Measurements from ENCODE around the gene DNAJC27. TPM values are rescaled to one million over a fixed set of nuclear protein-coding genes. Genes with fewer than 3 reads are reported as not detected.

DNAJC27 gene
- total RNA-seq, 6 donors from 2014 or later = 4.4 to 16.8 (median 7.7) TPM

DNA sequence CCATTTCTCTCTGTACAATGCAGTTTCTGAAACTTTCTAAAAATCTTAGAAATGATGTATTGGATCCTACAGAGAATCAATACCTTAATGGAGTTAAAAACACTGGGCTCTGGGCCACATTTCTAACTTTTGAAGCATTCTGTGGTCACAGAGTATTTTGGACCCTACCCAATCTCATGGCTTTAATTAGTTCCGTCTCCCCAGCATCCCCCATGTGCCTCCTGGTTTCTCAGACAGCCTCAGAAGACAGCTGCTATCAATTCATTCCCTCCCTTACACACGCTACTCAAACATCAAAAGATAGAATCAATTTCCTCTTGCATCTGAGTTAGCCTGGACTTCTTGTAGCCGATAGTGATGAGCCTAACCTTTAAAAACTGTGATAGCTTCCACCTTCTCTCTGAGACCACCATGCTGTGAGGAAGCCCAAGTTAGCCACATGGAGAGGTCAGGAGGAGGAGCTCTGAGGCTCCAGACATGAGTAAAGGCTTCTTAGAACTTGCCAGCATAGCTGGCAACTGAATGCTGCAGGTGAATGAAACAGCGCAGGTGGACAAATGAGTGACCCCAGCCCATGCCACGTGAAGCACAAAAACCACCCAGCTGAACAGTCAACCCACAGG lies 62.1 kb downstream of the DNAJC27 start:
- Histone ChIP-seq H3K27me3 (no peaks in the 10 kb centered on the region), H3K27ac (no peak overlapping the region), H3K4me3 (no peak overlapping the region), H3K36me3 (no peaks in the 10 kb centered on the region), H3K9me3 (no peaks in the 10 kb centered on the region), H3K4me1 (no peaks in the 10 kb centered on the region)
- DNase-seq = no peak
- no peak for ATAC-seq (ENCODE audit: low FRiP score in 2 of 2)
- TF ChIP-seq CTCF (IDR thresholded peaks at IDR 0.05) (no peak), POLR2AphosphoS5 (IDR thresholded peaks at IDR 0.05) (no peak), EP300 (IDR thresholded peaks at IDR 0.05) (no peak), POLR2A (IDR thresholded peaks at IDR 0.05) (no peak)
- 91 to 94% methylated on average over 5 of the region's 5 CpGs for WGBS, 2 donors

DNA sequence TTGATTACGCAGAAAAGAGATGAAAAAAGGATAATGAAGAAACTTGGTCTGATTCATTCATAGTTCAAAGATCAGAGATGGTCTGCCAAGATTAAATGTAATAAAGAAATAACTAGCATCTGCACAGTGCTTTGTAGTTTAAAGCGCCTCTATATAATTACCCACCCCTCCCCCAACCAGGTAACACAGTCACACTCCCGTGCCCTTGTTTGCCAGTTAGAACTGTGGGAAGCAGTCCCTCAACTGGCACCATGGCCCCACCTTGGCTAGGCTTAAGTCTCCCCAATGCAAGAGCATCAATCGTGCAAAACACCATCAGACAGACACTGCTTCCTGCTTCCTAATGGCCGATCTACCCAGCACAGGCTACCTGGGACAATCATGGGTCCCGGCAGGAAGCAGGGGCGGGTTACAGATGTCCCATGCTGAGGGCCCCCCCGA lies 63.3 kb downstream of the DNAJC27 start:
- Histone ChIP-seq H3K9me3 (no peaks in the 10 kb centered on the region), H3K4me1 (no peaks in the 10 kb centered on the region), H3K27ac (no peak overlapping the region), H3K4me3 (no peak overlapping the region), H3K36me3 (no peaks in the 10 kb centered on the region), H3K27me3 (no peaks in the 10 kb centered on the region)
- ATAC-seq (ENCODE audit: low FRiP score in 2 of 2) (no peak), DNase-seq (no peak)
- WGBS, 2 donors = 91 to 94% methylated on average over 8 of the region's 8 CpGs
- TF ChIP-seq POLR2A (IDR thresholded peaks at IDR 0.05) = no peak
- TF ChIP-seq CTCF (IDR thresholded peaks at IDR 0.05) = no peak
- TF ChIP-seq POLR2AphosphoS5 (IDR thresholded peaks at IDR 0.05) = no peak
- TF ChIP-seq EP300 (IDR thresholded peaks at IDR 0.05) = no peak

DNA sequence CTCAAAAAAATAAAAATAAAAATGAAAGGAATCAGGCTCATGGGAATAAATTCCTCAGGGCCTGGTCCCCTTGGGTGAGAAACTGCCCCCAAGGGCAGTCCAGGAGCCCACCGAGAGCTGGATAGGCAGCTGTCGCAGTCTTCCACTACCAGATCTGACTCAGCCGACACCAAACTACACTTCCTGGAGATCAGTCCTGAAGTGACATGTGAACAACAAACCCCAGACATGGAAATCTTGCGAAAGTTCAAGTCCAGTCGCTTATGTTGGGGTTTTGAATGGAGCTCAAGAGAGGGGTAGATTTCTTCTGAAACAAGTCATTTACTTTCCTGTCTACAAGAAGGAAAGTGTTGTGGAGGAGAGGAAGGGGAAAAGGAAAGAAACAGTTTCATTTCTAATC lies 64.6 kb downstream of the DNAJC27 start:
- Histone ChIP-seq H3K36me3 (no peaks in the 10 kb centered on the region), H3K27me3 (no peaks in the 10 kb centered on the region), H3K9me3 (no peaks in the 10 kb centered on the region), H3K4me3 (no peak overlapping the region), H3K4me1 (no peaks in the 10 kb centered on the region), H3K27ac (no peak overlapping the region)
- no peak for TF ChIP-seq POLR2AphosphoS5 (IDR thresholded peaks at IDR 0.05)
- TF ChIP-seq CTCF (IDR thresholded peaks at IDR 0.05) = no peak
- TF ChIP-seq POLR2A (IDR thresholded peaks at IDR 0.05) = no peak
- TF ChIP-seq EP300 (IDR thresholded peaks at IDR 0.05) = no peak
- DNase-seq (no peak), ATAC-seq (ENCODE audit: low FRiP score in 2 of 2) (no peak)
- WGBS, 2 donors = 56 to 74% methylated on average over 5 of the region's 5 CpGs

- H3K27ac ChIP-seq = no peak overlapping the region
- H3K36me3 ChIP-seq = no peaks in the 10 kb centered on the region
- no peaks in the 10 kb centered on the region for H3K4me1 ChIP-seq
- WGBS, 2 donors = 95 to 100% methylated on average over 4 to 6 of the region's 6 CpGs
- H3K4me3 ChIP-seq = no peak overlapping the region
- DNase-seq (no peak), ATAC-seq (ENCODE audit: low FRiP score in 2 of 2) (no peak)
- no peak for TF ChIP-seq POLR2A (IDR thresholded peaks at IDR 0.05)
- TF ChIP-seq EP300 (IDR thresholded peaks at IDR 0.05) = no peak
- TF ChIP-seq POLR2AphosphoS5 (IDR thresholded peaks at IDR 0.05) = no peak
- no peak for TF ChIP-seq CTCF (IDR thresholded peaks at IDR 0.05)
- H3K9me3 ChIP-seq = no peaks in the 10 kb centered on the region
- no peaks in the 10 kb centered on the region for H3K27me3 ChIP-seq
Measured at GRCh38 chr2:24906466-24906865, 65.3 kb downstream of the DNAJC27 start.

Data from upper lobe of left lung (tissue), 6 donors.